NCI-H1436 (cell line): ENCODE data around the gene ELMO2.

Experiments
- DNase-seq: peaks from one replicate; lab custom pipeline; 2025; lab: John Stamatoyannopoulos, UW

The ELMO2 gene

GRCh38 chr20:46367967-46368901 lies 38.2 kb downstream of the ELMO2 start:
- no peak for DNase-seq

- DNase-seq, result no peak
Measured at GRCh38 chr20:46367234-46367633, 39.2 kb downstream of the ELMO2 start.

GRCh38 chr20:46366826-46367225 lies 39.6 kb downstream of the ELMO2 start:
- DNase-seq, result no peak

- DNase-seq, result no peak
Measured at GRCh38 chr20:46365487-46366220, 40.8 kb downstream of the ELMO2 start.

GRCh38 chr20:46364670-46365486 lies 41.5 kb downstream of the ELMO2 start:
- no peak for DNase-seq

GRCh38 chr20:46363874-46364669 lies 42.3 kb downstream of the ELMO2 start:
- DNase-seq, result peak; percentile 72

GRCh38 chr20:46362921-46363867 lies 43.2 kb downstream of the ELMO2 start:
- no peak for DNase-seq

GRCh38 chr20:46361811-46362210 lies 44.6 kb downstream of the ELMO2 start:
- no peak for DNase-seq

GRCh38 chr20:46361381-46361780 lies 45.0 kb downstream of the ELMO2 start:
- DNase-seq, result no peak

GRCh38 chr20:46359233-46359751 lies 47.1 kb downstream of the ELMO2 start:
- DNase-seq, result no peak

GRCh38 chr20:46358346-46359058 lies 47.9 kb downstream of the ELMO2 start:
- DNase-seq, result no peak

GRCh38 chr20:46357030-46357514 lies 49.3 kb downstream of the ELMO2 start:
- no peak for DNase-seq

GRCh38 chr20:46356195-46357029 lies 50.0 kb downstream of the ELMO2 start:
- no peak for DNase-seq

GRCh38 chr20:46355778-46356177 lies 50.6 kb downstream of the ELMO2 start:
- DNase-seq, result no peak

GRCh38 chr20:46354920-46355654 lies 51.3 kb downstream of the ELMO2 start:
- no peak for DNase-seq

- DNase-seq, result no peak
Measured at GRCh38 chr20:46354207-46354555, 52.2 kb downstream of the ELMO2 start.

GRCh38 chr20:46353500-46354206 lies 52.8 kb downstream of the ELMO2 start:
- no peak for DNase-seq
